Calu3 (cell line): ENCODE results near the gene SLC27A5. TPM values are rescaled to one million over a fixed set of nuclear protein-coding genes. Genes with fewer than 3 reads are reported as not detected.

Experiments used
- BruUV-seq: library from RNA; stranded (reverse); fragments of 400-500 nt; replicated peaks from 2 replicates; lab custom pipeline; 2021; lab: Mats Ljungman, UMichigan
- CTCF ChIA-PET: fragments of 300-600 bp; sonication (Branson Sonifier 250); formaldehyde crosslinking; loops from one replicate; lab custom pipeline; 2022; ENCODE audit warnings: antibody characterized with exemption; lab: Charles Lee
- DNase-seq: peaks from one replicate; pipeline ENCODE4 v3.0.0; 2022
- H3K27ac Mint-ChIP-seq: one replicate; pipeline ENCODE4 v1.8.0; 2022; ENCODE audit warnings: mixed read lengths; ENCODE audit not compliant: unreplicated experiment
- H3K27me3 Mint-ChIP-seq: one replicate; pipeline ENCODE4 v1.8.0; 2022; ENCODE audit warnings: mixed read lengths; ENCODE audit not compliant: unreplicated experiment
- H3K36me3 Mint-ChIP-seq: one replicate; pipeline ENCODE4 v1.8.0; 2022; ENCODE audit warnings: mild to moderate bottlenecking, moderate library complexity, mixed read lengths; ENCODE audit not compliant: insufficient read depth, unreplicated experiment
- H3K4me1 Mint-ChIP-seq: one replicate; pipeline ENCODE4 v1.8.0; 2022; ENCODE audit warnings: mild to moderate bottlenecking, low read depth, mixed read lengths; ENCODE audit not compliant: unreplicated experiment
- H3K4me3 Mint-ChIP-seq: one replicate; pipeline ENCODE4 v1.8.0; 2022; ENCODE audit warnings: mild to moderate bottlenecking, low read depth, moderate library complexity, mixed read lengths; ENCODE audit not compliant: unreplicated experiment
- H3K9me3 Mint-ChIP-seq: one replicate; pipeline ENCODE4 v1.8.0; 2022; ENCODE audit warnings: low read depth, mixed read lengths; ENCODE audit not compliant: unreplicated experiment
- intact Hi-C: fragments of 100-400 bp; cut with micrococcal nuclease; formaldehyde crosslinking; loops from one replicate; pipeline ENCODE4 v1.10.0; 2022; ENCODE audit not compliant: unreplicated experiment
- total RNA-seq: library from RNA; stranded (reverse); gene quantifications from 2 replicates; pipeline ENCODE4 v1.2.3, GENCODE V29; 2022
- TF ChIP-seq, protein P1 (sequence below): fragments of 200-600 bp; IDR thresholded peaks from one replicate; pipeline ENCODE4 v1.8.0; 2022; ENCODE audit warnings: antibody characterized with exemption; ENCODE audit not compliant: unreplicated experiment

Gene SLC27A5
- total RNA-seq, 1 experiment from 2014 or later, result 3.7 TPM

DNA sequence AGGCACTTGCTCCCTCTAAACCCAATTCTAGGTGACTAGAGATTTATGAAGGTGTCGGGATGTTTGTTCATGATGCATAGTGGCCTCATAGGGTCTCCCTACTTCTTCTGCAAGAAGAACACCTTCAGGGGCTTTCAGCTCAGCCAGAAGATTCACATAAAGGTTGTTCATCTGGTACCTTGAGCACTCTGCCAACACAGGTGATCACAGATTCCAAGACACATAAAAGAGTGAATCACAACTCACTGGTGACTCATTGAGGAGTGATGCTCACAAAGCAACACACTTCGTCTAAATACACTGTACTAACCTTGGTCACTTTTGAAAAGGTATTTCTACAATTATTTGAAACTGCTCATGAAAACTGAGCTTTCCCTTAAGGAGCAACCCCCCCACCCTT lies 51.8 kb downstream of the SLC27A5 start:
- Mint-ChIP-seq H3K36me3 (peaks cover 5% of the 10 kb centered on the region), H3K27ac (no peak overlapping the region), H3K9me3 (peaks cover 2% of the 10 kb centered on the region), H3K4me1 (no peaks in the 10 kb centered on the region), H3K4me3 (no peak overlapping the region), H3K27me3 (no peaks in the 10 kb centered on the region)
- TF ChIP-seq, protein P1, sequence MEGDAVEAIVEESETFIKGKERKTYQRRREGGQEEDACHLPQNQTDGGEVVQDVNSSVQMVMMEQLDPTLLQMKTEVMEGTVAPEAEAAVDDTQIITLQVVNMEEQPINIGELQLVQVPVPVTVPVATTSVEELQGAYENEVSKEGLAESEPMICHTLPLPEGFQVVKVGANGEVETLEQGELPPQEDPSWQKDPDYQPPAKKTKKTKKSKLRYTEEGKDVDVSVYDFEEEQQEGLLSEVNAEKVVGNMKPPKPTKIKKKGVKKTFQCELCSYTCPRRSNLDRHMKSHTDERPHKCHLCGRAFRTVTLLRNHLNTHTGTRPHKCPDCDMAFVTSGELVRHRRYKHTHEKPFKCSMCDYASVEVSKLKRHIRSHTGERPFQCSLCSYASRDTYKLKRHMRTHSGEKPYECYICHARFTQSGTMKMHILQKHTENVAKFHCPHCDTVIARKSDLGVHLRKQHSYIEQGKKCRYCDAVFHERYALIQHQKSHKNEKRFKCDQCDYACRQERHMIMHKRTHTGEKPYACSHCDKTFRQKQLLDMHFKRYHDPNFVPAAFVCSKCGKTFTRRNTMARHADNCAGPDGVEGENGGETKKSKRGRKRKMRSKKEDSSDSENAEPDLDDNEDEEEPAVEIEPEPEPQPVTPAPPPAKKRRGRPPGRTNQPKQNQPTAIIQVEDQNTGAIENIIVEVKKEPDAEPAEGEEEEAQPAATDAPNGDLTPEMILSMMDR, result no peak
- intact Hi-C loops, result no loop called here
- no peak for DNase-seq
- no TSS peak for BruUV-seq
- CTCF ChIA-PET, result no interaction called here

DNA sequence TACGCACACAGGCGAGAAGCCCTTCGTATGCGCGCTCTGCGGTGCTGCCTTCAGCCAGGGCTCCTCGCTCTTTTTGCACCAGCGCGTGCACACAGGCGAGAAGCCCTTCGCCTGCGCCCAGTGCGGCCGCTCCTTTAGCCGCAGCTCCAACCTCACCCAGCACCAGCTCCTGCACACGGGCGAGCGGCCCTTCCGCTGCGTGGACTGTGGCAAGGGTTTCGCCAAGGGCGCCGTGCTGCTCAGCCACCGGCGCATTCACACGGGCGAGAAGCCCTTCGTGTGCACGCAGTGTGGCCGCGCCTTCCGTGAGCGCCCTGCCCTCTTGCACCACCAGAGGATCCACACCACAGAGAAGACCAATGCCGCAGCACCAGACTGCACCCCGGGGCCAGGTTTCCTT lies 55.7 kb downstream of the SLC27A5 start:
- intact Hi-C loops, result no loop called here
- Mint-ChIP-seq H3K27ac (no peak overlapping the region), H3K9me3 (peaks cover 2% of the 10 kb centered on the region), H3K36me3 (peaks cover 23% of the 10 kb centered on the region), H3K4me1 (peaks cover 14% of the 10 kb centered on the region), H3K4me3 (no peak overlapping the region), H3K27me3 (no peaks in the 10 kb centered on the region)
- TF ChIP-seq, protein P1, result no peak
- BruUV-seq, result no TSS peak
- DNase-seq, result no peak
- CTCF ChIA-PET, result no interaction called here

DNA sequence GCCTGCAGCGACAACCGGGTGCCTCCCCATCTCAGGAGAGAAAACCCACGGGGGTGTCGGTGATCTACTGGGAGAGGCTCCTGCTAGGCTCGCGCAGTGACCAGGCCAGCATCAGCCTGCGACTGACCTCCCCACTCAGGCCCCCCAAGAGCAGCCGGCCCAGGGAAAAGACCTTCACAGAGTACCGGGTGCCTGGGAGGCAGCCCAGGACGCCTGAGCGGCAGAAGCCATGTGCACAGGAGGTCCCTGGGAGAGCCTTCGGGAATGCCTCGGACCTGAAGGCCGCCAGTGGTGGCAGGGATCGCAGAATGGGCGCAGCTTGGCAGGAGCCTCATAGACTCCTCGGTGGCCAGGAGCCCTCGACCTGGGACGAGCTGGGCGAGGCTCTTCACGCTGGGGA lies 56.5 kb downstream of the SLC27A5 start:
- peaks cover 28% of the 10 kb centered on the region for H3K36me3 Mint-ChIP-seq
- CTCF ChIA-PET, result no interaction called here
- TF ChIP-seq, protein P1, result no peak
- no peak overlapping the region for H3K27ac Mint-ChIP-seq
- peaks cover 22% of the 10 kb centered on the region for H3K4me1 Mint-ChIP-seq
- H3K27me3 Mint-ChIP-seq, result no peaks in the 10 kb centered on the region
- no peak for DNase-seq
- intact Hi-C loops, result no loop called here
- peaks cover 2% of the 10 kb centered on the region for H3K9me3 Mint-ChIP-seq
- no TSS peak for BruUV-seq
- no peak overlapping the region for H3K4me3 Mint-ChIP-seq

DNA sequence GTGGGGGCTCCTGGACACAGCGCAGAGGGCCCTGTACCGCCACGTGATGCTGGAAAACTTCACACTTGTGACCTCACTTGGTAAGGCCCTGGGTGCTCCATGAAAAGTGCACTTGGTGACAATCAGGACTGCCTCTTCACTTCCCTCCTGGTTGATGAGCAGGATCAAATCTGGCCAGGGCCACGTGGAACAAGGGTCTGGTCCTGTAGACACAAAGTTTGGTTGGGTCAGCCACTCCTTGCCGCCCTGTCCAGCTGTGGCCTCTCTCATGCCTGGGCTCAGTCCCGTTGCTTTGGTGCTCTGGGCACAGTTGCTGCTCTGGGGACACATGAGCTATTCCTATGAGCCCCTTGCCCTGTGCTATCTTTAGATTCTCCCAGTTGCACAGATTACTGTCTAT lies 58.0 kb downstream of the SLC27A5 start:
- H3K4me1 Mint-ChIP-seq, result peaks cover 24% of the 10 kb centered on the region
- no TSS peak for BruUV-seq
- peaks cover 22% of the 10 kb centered on the region for H3K36me3 Mint-ChIP-seq
- TF ChIP-seq, protein P1, result no peak
- H3K27ac Mint-ChIP-seq, result no peak overlapping the region
- peaks cover 5% of the 10 kb centered on the region for H3K9me3 Mint-ChIP-seq
- no peaks in the 10 kb centered on the region for H3K27me3 Mint-ChIP-seq
- CTCF ChIA-PET, result no interaction called here
- DNase-seq, result no peak
- intact Hi-C loops, result loop anchor here (5.0 kb wide), 1 partner anchor 46 kb away; the partner anchor contains the start of gene ZNF584
- H3K4me3 Mint-ChIP-seq, result no peak overlapping the region
